Brain microvascular endothelial cell (primary cell): Measurements from ENCODE around the gene FTCDNL1.

Experiments
- DNase-seq: peaks from one replicate; pipeline ENCODE4 v3.0.0-alpha.2; 2020
- H3K27ac ChIP-seq: fragments of 250-450 bp; sonication (Bioruptor Pico); 2 replicates; pipeline ENCODE4 v1.5.1; 2020; ENCODE audit warnings: mild to moderate bottlenecking, moderate library complexity
- H3K27me3 ChIP-seq: fragments of 250-450 bp; sonication (Bioruptor Pico); replicated peaks from 2 replicates; pipeline ENCODE4 v1.5.1; 2020; ENCODE audit warnings: mild to moderate bottlenecking
- H3K36me3 ChIP-seq: fragments of 250-450 bp; sonication (Bioruptor Pico); replicated peaks from 2 replicates; pipeline ENCODE4 v1.5.1; 2020; ENCODE audit warnings: mild to moderate bottlenecking
- H3K4me3 ChIP-seq: 2 replicates; pipeline ENCODE4 v1.5.1; 2011; ENCODE audit warnings: low read depth, mild to moderate bottlenecking, control low read depth, low read length, moderate library complexity
- CTCF ChIP-seq: IDR thresholded peaks from 2 replicates; pipeline ENCODE4 v1.5.1; 2011; ENCODE audit warnings: low read depth, mild to moderate bottlenecking, moderate library complexity, low read length, control low read depth, inconsistent platforms; ENCODE audit errors: missing control alignments
- in situ Hi-C: cut with HindIII; loops from 2 replicates; pipeline ENCODE4 v1.10.0; 2017; ENCODE audit warnings: low sequenced_read_pairs, low pct_ligation_motif_present

Gene FTCDNL1

GRCh38 chr2:199756211-199756610, 94.8 kb downstream of the FTCDNL1 start:
- no peak overlapping the region for H3K4me3 ChIP-seq

GRCh38 chr2:199754766-199755165, 96.2 kb downstream of the FTCDNL1 start:
- H3K27me3 ChIP-seq, result no peaks in the 10 kb centered on the region
- no peak for DNase-seq
- H3K27ac ChIP-seq, result no peak overlapping the region
- H3K36me3 ChIP-seq, result no peaks in the 10 kb centered on the region
- no peak for TF ChIP-seq CTCF
- H3K4me3 ChIP-seq, result no peak overlapping the region
- in situ Hi-C loops, result no loop called here

More at GRCh38 chr2:199756211-199756610, 94.8 kb downstream of the FTCDNL1 start:
- TF ChIP-seq CTCF, result no peak
- Histone ChIP-seq H3K27me3 (no peaks in the 10 kb centered on the region), H3K36me3 (no peaks in the 10 kb centered on the region), H3K27ac (no peak overlapping the region)
- in situ Hi-C loops, result no loop called here
- no peak for DNase-seq

- no peaks in the 10 kb centered on the region for H3K27me3 ChIP-seq
- no peaks in the 10 kb centered on the region for H3K36me3 ChIP-seq
- no peak overlapping the region for H3K27ac ChIP-seq
- no peak for TF ChIP-seq CTCF
- H3K4me3 ChIP-seq, result no peak overlapping the region
- no peak for DNase-seq
- in situ Hi-C loops, result no loop called here
Measured at GRCh38 chr2:199751492-199752120, 99.4 kb downstream of the FTCDNL1 start.

GRCh38 chr2:199749571-199749970, 101.4 kb downstream of the FTCDNL1 start:
- Histone ChIP-seq H3K27me3 (no peaks in the 10 kb centered on the region), H3K36me3 (no peaks in the 10 kb centered on the region), H3K27ac (no peak overlapping the region), H3K4me3 (no peak overlapping the region)
- in situ Hi-C loops, result no loop called here
- TF ChIP-seq CTCF, result no peak
- no peak for DNase-seq

- TF ChIP-seq CTCF, result no peak
- no peak overlapping the region for H3K4me3 ChIP-seq
- H3K27ac ChIP-seq, result no peak overlapping the region
- H3K27me3 ChIP-seq, result peaks cover 1% of the 10 kb centered on the region
- no peak for DNase-seq
- in situ Hi-C loops, result no loop called here
- H3K36me3 ChIP-seq, result no peaks in the 10 kb centered on the region
Measured at GRCh38 chr2:199744724-199745123, 106.3 kb downstream of the FTCDNL1 start.

- in situ Hi-C loops, result no loop called here
- no peak for TF ChIP-seq CTCF
- peaks cover 1% of the 10 kb centered on the region for H3K27me3 ChIP-seq
Measured at GRCh38 chr2:199744260-199744659, 106.7 kb downstream of the FTCDNL1 start.

More at GRCh38 chr2:199744260-199744659, 106.7 kb downstream of the FTCDNL1 start:
- DNase-seq, result no peak
- no peak overlapping the region for H3K4me3 ChIP-seq
- no peaks in the 10 kb centered on the region for H3K36me3 ChIP-seq
- H3K27ac ChIP-seq, result no peak overlapping the region
